Adrenal gland (tissue), 12 donors: Measurements from ENCODE around the gene GLS. TPM values are rescaled to one million over a fixed set of nuclear protein-coding genes. Genes with fewer than 3 reads are reported as not detected.
"Not testable (repeated sequence)": the region's sequence is repeated elsewhere in the genome, so short reads cannot be mapped to it uniquely, and the experiment has no call there.

ENCODE experiments used
- DNase-seq, 7 donors: peaks; one replicate each; pipeline ENCODE4 v3.0.0-alpha.2; 2019 to 2020
- H3K27ac ChIP-seq, 5 donors: fragments of 200-600 bp; sonication (generic) in 4 of 5; 1 replicate in 3 of 5; 2 replicates in 2 of 5; pipeline versions ENCODE4 v1.5.1 to v1.8.0; 2016 to 2020; ENCODE audit warnings: mild to moderate bottlenecking in 1 of 5
- H3K27me3 ChIP-seq: fragments of 200-600 bp; 2 replicates; pipeline ENCODE4 v1.8.0; 2021
- H3K36me3 ChIP-seq, 2 donors: fragments of 200-600 bp; replicated peaks in 1 of 2; 1 replicate in 1 of 2; 2 replicates in 1 of 2; pipeline versions ENCODE4 v1.5.1 to v1.8.0; 2018 to 2022
- H3K4me1 ChIP-seq, 2 donors: fragments of 200-600 bp; replicated peaks in 1 of 2; 1 replicate in 1 of 2; 2 replicates in 1 of 2; pipeline versions ENCODE4 v1.5.1 to v1.8.0; 2018 to 2021
- H3K4me3 ChIP-seq, 4 donors: fragments of 200-600 bp; sonication (generic) in 3 of 4; one replicate each; pipeline ENCODE4 v1.5.1; 2016 to 2018
- H3K9me3 ChIP-seq, 3 donors: fragments of 200-600 bp; sonication (generic) in 1 of 3; replicated peaks in 1 of 3; 1 replicate in 2 of 3; 2 replicates in 1 of 3; pipeline versions ENCODE4 v1.5.1 to v1.8.0; 2016 to 2021
- CTCF ChIP-seq, 6 experiments: fragments of 450-650 bp in 4 of 6; fragments of 200-600 bp in 2 of 6; sonication (generic) in 1 of 6; IDR thresholded peaks; 1 replicate in 5 of 6; 2 replicates in 1 of 6; pipeline versions ENCODE4 v1.5.1 to v1.8.0; 2016 to 2021; ENCODE audit warnings: antibody characterized with exemption in 6 of 6, mild to moderate bottlenecking in 2 of 6, moderate library complexity in 1 of 6
- POLR2A ChIP-seq, 2 donors: fragments of 450-650 bp; IDR thresholded peaks; one replicate each; pipeline ENCODE4 v1.6.1; 2017; ENCODE audit warnings: antibody characterized with exemption in 2 of 2, mild to moderate bottlenecking in 2 of 2, moderate library complexity in 1 of 2
- WGBS, 4 donors: extraction: QIAGEN DNeasy Blood & Tissue Kit in 2 of 4; methylation state at CpG; one replicate each; pipeline versions ENCODE4 v1.1.5 to v1.1.7; 2013 to 2017; 5-methylcytosine and 5-hydroxymethylcytosine counted together
- intact Hi-C, 2 donors: fragments of 100-400 bp; cut with DNase I; formaldehyde crosslinking; loops; one replicate each; pipeline versions ENCODE4 v1.14.1 to v1.15.0; 2022 to 2023
- polyA plus RNA-seq, 3 donors: library from polyadenylated mRNA; stranded (reverse); fragments of 200-250 nt in 2 of 3; fragments of 350-450 nt in 1 of 3; fragmentation: Illumina TruSeq in 1 of 3; extraction: RNeasy Lipid Tissue Mini Kit (QIAGEN cat#74804) in 1 of 3; gene quantifications; one replicate each; pipeline ENCODE4 v1.2.3, GENCODE V29; 2013 to 2014
- total RNA-seq, 9 donors: library from RNA; depleted of rRNA in 4 of 9; stranded (reverse); fragments of >200 nt in 4 of 9; fragments of 120-200 nt in 1 of 9; fragmentation: NEBNext Ultra II Directional in 1 of 9; extraction: Animal tissue kit (Norgen Biotek cat#: 25700) in 1 of 9; gene quantifications; one replicate each; pipeline versions ENCODE4 v1.1.0 to v1.2.4, GENCODE V29; 2013 to 2023
- donor health status: healthy with polysubstance abuse.
- donor health status: Bipolar disorder and iron deficiency.
- donor health status: DM: yes; HTN: yes; CAD: no.
- donor health status: DM: no; HTN: no; CAD: no.
- donor health status: DM: no; HTN: no; CAD: no.
- donor health status: DM: yes; HTN: yes; CAD: no.

Gene GLS
- total and polyA plus RNA-seq, 12 donors = 55.3 to 527 (median 254) TPM

- intact Hi-C loops = no loop called here
- no peak overlapping the region for H3K4me3 ChIP-seq
- WGBS, 4 donors = 94 to 99% (median 98%) methylated on average over 3 of the region's 3 CpGs; no CpG with 5 or more reads in 1 of the 4 donors
- H3K27me3 ChIP-seq = no peaks in the 10 kb centered on the region
- no peak for DNase-seq
- no peaks in the 10 kb centered on the region for H3K4me1 ChIP-seq
- TF ChIP-seq CTCF (IDR thresholded peaks at IDR 0.05) (no peak), POLR2A (IDR thresholded peaks at IDR 0.05) (no peak)
- peaks cover 0 to 90% of the 10 kb centered on the region in 2 donors for H3K36me3 ChIP-seq
- H3K27ac ChIP-seq = no peak overlapping the region
- no peaks in the 10 kb centered on the region for H3K9me3 ChIP-seq
These were observed 108.3 kb downstream of the GLS start for GRCh38 chr2:190988910-190989309.

GRCh38 chr2:190990132-190990531 lies 109.5 kb downstream of the GLS start:
- no peak for TF ChIP-seq CTCF (IDR thresholded peaks at IDR 0.05)
- TF ChIP-seq POLR2A (IDR thresholded peaks at IDR 0.05) = no peak
- H3K27me3 ChIP-seq = no peaks in the 10 kb centered on the region
- no peaks in the 10 kb centered on the region for H3K4me1 ChIP-seq
- WGBS, 4 donors = 86 to 90% (median 89%) methylated on average over 6 of the region's 6 CpGs
- no peaks in the 10 kb centered on the region for H3K9me3 ChIP-seq
- H3K27ac ChIP-seq = no peak overlapping the region
- intact Hi-C loops = no loop called here
- no peak overlapping the region for H3K4me3 ChIP-seq
- DNase-seq = no peak
- peaks cover 0 to 90% of the 10 kb centered on the region in 2 donors for H3K36me3 ChIP-seq

GRCh38 chr2:190993292-190993643 lies 112.6 kb downstream of the GLS start:
- 94 to 98% (median 95%) methylated on average over 6 of the region's 6 CpGs for WGBS, 4 donors
- no peaks in the 10 kb centered on the region for H3K9me3 ChIP-seq

GRCh38 chr2:190994148-190994547 lies 113.5 kb downstream of the GLS start:
- Histone ChIP-seq H3K9me3 (no peaks in the 10 kb centered on the region), H3K4me3 (no peak overlapping the region), H3K36me3 (peaks cover 0 to 90% of the 10 kb centered on the region in 2 donors), H3K27ac (no peak overlapping the region), H3K4me1 (no peaks in the 10 kb centered on the region), H3K27me3 (no peaks in the 10 kb centered on the region)
- WGBS, 4 donors = 85 to 97% (median 93%) methylated on average over 7 of the region's 7 CpGs
- TF ChIP-seq CTCF (IDR thresholded peaks at IDR 0.05) (no peak), POLR2A (IDR thresholded peaks at IDR 0.05) (no peak)
- intact Hi-C loops = no loop called here
- DNase-seq = no peak

More at GRCh38 chr2:190993292-190993643, 112.6 kb downstream of the GLS start:
- intact Hi-C loops = no loop called here
- Histone ChIP-seq H3K4me1 (no peaks in the 10 kb centered on the region), H3K27ac (no peak overlapping the region), H3K27me3 (no peaks in the 10 kb centered on the region), H3K4me3 (no peak overlapping the region), H3K36me3 (peaks cover 0 to 90% of the 10 kb centered on the region in 2 donors)
- TF ChIP-seq CTCF (IDR thresholded peaks at IDR 0.05) (no peak), POLR2A (IDR thresholded peaks at IDR 0.05) (no peak)
- no peak for DNase-seq

- WGBS, 4 donors = 73 to 93% (median 87%) methylated on average over 3 of the region's 3 CpGs
- H3K4me3 ChIP-seq, H3K4me1 ChIP-seq, DNase-seq, H3K9me3 ChIP-seq, intact Hi-C loops, H3K27me3 ChIP-seq, H3K27ac ChIP-seq: not testable (repeated sequence)
- peaks cover 0 to 89% of the 10 kb centered on the region in 2 donors for H3K36me3 ChIP-seq
These were observed 114.7 kb downstream of the GLS start for GRCh38 chr2:190995315-190995714.
